ENCODE measurements around the gene MRPL46. TPM values are rescaled to one million over a fixed set of nuclear protein-coding genes. Genes with fewer than 3 reads are reported as not detected.
A peak's percentile ranks its signal among the peaks of the same experiment; 100 is the strongest.

The MRPL46 gene
- polyA plus RNA-seq, 1 donor (not counting 4 experiments of a cell fraction or from before 2014, with no cell fraction given): 26.3 TPM

DNA sequence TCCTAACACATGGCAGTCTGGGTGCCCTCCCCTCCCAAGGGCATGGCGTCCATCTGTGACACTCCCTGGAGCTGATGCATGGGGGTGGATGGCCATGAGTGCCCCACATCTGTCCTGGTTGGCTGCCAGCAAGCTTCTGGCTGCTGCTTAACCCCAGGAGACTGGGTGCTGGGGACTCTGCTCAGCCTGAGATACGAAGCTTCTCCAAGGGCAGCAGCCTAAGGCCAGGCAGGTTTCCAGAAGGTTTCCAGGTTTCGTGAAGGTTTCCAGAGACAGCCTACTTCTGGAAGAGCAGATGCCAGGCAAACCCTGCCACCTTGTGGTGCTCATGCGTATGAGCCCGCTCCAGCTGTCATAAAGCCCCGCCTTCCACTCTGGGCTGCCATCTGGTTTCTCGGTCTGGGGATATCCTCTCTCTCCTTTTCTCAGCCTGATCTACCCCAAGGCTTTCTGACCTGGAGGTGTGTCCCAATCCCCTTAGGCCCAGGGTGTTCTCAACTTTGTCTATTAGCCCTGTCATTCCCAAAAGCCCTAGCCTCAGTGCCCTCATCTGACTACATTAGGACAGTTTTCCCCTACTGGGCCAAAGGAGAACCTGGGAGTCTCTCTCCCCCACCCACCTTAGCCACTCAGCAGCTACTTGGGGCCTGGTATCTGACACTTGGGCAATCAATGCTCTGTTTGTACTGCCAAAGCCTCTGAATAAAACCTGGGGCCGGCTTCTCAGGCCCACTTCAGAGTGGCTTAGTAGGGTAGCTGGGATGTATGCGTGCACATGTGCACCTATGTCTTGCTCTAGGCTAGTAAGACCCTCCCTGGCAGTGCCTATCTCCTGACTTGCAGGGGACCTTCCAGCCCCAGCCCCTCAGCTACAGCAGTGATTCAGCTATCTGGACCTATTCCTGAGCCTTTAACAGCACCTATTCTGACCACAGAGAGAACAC is 12.0 kb downstream of the MRPL46 start:
- no peaks in the 10 kb centered on the region for H3K9me3 ChIP-seq (ENCODE audit: control insufficient read depth, low read depth, low read length)
- FAIRE-seq: peak; percentile 69
- no peaks in the 10 kb centered on the region for H3K9me1 ChIP-seq (ENCODE audit: control insufficient read depth, extremely low read depth, insufficient read depth, low read length)
- H3K79me2 ChIP-seq (ENCODE audit: control insufficient read depth, insufficient read depth, low read length): no peaks in the 10 kb centered on the region
- peaks cover 3 to 9% of the 10 kb centered on the region in 2 experiments for H3K36me3 ChIP-seq (ENCODE audit: control insufficient read depth in 2 of 2, extremely low read depth in 1 of 2, insufficient read depth in 2 of 2, low read length in 2 of 2)
- no peak overlapping the region for H3K4me3 ChIP-seq (ENCODE audit: control insufficient read depth in 2 of 3, extremely low read depth in 1 of 3, insufficient read depth in 2 of 3, low read depth in 1 of 3, low read length in 3 of 3)
- H3K4me2 ChIP-seq (ENCODE audit: control insufficient read depth, extremely low read depth, insufficient read depth, low read depth, low read length): no peak overlapping the region
- dilution Hi-C loops (cut with MboI; ENCODE audit: extremely low pct_ligation_motif_present, low sequenced_read_pairs): no loop called here
- H2AFZ ChIP-seq (ENCODE audit: control insufficient read depth, low read length): no peak overlapping the region
- H3K4me1 ChIP-seq (ENCODE audit: control insufficient read depth, extremely low read depth, insufficient read depth, low read length): no peaks in the 10 kb centered on the region
- H3K27ac ChIP-seq (ENCODE audit: control insufficient read depth, insufficient read depth, low read length): no peak overlapping the region
- no peak overlapping the region for H3K9ac ChIP-seq (ENCODE audit: control insufficient read depth, extremely low read depth, insufficient read depth, low read length)
- H3K27me3 ChIP-seq (ENCODE audit: control insufficient read depth, extremely low read depth, insufficient read depth, low read length): no peaks in the 10 kb centered on the region
- H4K20me1 ChIP-seq (ENCODE audit: control insufficient read depth, extremely low read depth, insufficient read depth, low read length): no peaks in the 10 kb centered on the region
- no peak for DNase-seq (ENCODE audit: low read depth, low spot score)
- TF ChIP-seq, protein P1, sequence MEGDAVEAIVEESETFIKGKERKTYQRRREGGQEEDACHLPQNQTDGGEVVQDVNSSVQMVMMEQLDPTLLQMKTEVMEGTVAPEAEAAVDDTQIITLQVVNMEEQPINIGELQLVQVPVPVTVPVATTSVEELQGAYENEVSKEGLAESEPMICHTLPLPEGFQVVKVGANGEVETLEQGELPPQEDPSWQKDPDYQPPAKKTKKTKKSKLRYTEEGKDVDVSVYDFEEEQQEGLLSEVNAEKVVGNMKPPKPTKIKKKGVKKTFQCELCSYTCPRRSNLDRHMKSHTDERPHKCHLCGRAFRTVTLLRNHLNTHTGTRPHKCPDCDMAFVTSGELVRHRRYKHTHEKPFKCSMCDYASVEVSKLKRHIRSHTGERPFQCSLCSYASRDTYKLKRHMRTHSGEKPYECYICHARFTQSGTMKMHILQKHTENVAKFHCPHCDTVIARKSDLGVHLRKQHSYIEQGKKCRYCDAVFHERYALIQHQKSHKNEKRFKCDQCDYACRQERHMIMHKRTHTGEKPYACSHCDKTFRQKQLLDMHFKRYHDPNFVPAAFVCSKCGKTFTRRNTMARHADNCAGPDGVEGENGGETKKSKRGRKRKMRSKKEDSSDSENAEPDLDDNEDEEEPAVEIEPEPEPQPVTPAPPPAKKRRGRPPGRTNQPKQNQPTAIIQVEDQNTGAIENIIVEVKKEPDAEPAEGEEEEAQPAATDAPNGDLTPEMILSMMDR (optimal IDR thresholded peaks at IDR 0.05 in 1 of 3, IDR thresholded peaks at IDR 0.05 in 1 of 3, conservative IDR thresholded peaks at IDR 0.05 in 1 of 3; ENCODE audit: extremely low read depth in 1 of 3, insufficient read depth in 2 of 3, low read length in 3 of 3): peak; percentile 89 to 93 (median 93)
- TF ChIP-seq EZH2 (IDR thresholded peaks at IDR 0.05; ENCODE audit: low read length): no peak

DNA sequence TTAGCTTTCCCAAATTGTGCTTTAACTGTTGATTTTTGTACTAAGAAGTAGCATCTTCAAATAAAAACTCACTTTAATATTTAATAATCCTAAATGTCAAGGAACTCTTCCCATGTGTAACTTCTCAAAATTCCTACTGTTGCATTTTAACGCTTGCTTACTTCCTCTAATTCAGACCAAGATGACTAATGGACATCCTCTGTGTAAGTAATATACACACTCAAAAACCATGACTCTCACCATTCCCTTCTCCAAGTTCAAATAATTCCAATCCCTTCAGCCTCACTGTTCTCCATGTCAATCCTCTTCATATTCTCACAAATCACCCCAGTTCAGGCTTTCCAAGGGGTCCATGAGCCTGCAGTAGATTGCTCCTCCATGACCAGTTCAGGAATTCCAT is 13.0 kb downstream of the MRPL46 start:
- Histone ChIP-seq H3K9ac (ENCODE audit: control insufficient read depth, extremely low read depth, insufficient read depth, low read length) (no peak overlapping the region), H4K20me1 (ENCODE audit: control insufficient read depth, extremely low read depth, insufficient read depth, low read length) (no peaks in the 10 kb centered on the region), H3K9me3 (ENCODE audit: control insufficient read depth, low read depth, low read length) (no peaks in the 10 kb centered on the region), H2AFZ (ENCODE audit: control insufficient read depth, low read length) (no peak overlapping the region), H3K4me1 (ENCODE audit: control insufficient read depth, extremely low read depth, insufficient read depth, low read length) (no peaks in the 10 kb centered on the region), H3K4me2 (ENCODE audit: control insufficient read depth, extremely low read depth, insufficient read depth, low read depth, low read length) (no peak overlapping the region), H3K4me3 (ENCODE audit: control insufficient read depth in 2 of 3, extremely low read depth in 1 of 3, insufficient read depth in 2 of 3, low read depth in 1 of 3, low read length in 3 of 3) (no peak overlapping the region), H3K27ac (ENCODE audit: control insufficient read depth, insufficient read depth, low read length) (no peak overlapping the region), H3K36me3 (ENCODE audit: control insufficient read depth in 2 of 2, extremely low read depth in 1 of 2, insufficient read depth in 2 of 2, low read length in 2 of 2) (peaks cover 3 to 5% of the 10 kb centered on the region in 2 experiments), H3K27me3 (ENCODE audit: control insufficient read depth, extremely low read depth, insufficient read depth, low read length) (no peaks in the 10 kb centered on the region), H3K79me2 (ENCODE audit: control insufficient read depth, insufficient read depth, low read length) (no peaks in the 10 kb centered on the region), H3K9me1 (ENCODE audit: control insufficient read depth, extremely low read depth, insufficient read depth, low read length) (no peaks in the 10 kb centered on the region)
- no peak for DNase-seq (ENCODE audit: low read depth, low spot score)
- FAIRE-seq: no peak
- no peak for TF ChIP-seq EZH2 (IDR thresholded peaks at IDR 0.05; ENCODE audit: low read length)
- TF ChIP-seq, protein P1 (optimal IDR thresholded peaks at IDR 0.05 in 1 of 3, IDR thresholded peaks at IDR 0.05 in 1 of 3, conservative IDR thresholded peaks at IDR 0.05 in 1 of 3; ENCODE audit: extremely low read depth in 1 of 3, insufficient read depth in 2 of 3, low read length in 3 of 3): no peak
- dilution Hi-C loops (cut with MboI; ENCODE audit: extremely low pct_ligation_motif_present, low sequenced_read_pairs): no loop called here
